Left ventricle myocardium inferior (tissue), 1 donor: Measurements from ENCODE around the gene IQCK. TPM values are rescaled to one million over a fixed set of nuclear protein-coding genes. Genes with fewer than 3 reads are reported as not detected.
A peak's percentile ranks its signal among the peaks of the same experiment; 100 is the strongest.

Experiments
- DNase-seq: peaks from one replicate; pipeline ENCODE4 v3.0.0-alpha.2; 2020
- H3K27ac ChIP-seq: fragments of 200-600 bp; replicated peaks from 2 replicates; pipeline ENCODE4 v1.8.0; 2021
- H3K27me3 ChIP-seq: fragments of 200-600 bp; 2 replicates; pipeline ENCODE4 v1.8.0; 2021; ENCODE audit warnings: low read depth
- H3K36me3 ChIP-seq: fragments of 200-600 bp; 2 replicates; pipeline ENCODE4 v1.8.0; 2021
- H3K4me1 ChIP-seq: fragments of 200-600 bp; 2 replicates; pipeline ENCODE4 v1.8.0; 2021
- H3K4me3 ChIP-seq: fragments of 200-600 bp; 2 replicates; pipeline ENCODE4 v1.8.0; 2021; ENCODE audit warnings: mild to moderate bottlenecking, moderate library complexity
- H3K9me3 ChIP-seq: fragments of 200-600 bp; replicated peaks from 2 replicates; pipeline ENCODE4 v1.8.0; 2021
- CTCF ChIP-seq: fragments of 200-600 bp; IDR thresholded peaks from 2 replicates; pipeline ENCODE4 v1.8.0; 2021; ENCODE audit warnings: antibody characterized with exemption, mild to moderate bottlenecking, borderline replicate concordance
- intact Hi-C: fragments of 100-400 bp; cut with micrococcal nuclease; formaldehyde crosslinking; loops from one replicate; pipeline ENCODE4 v1.11.0; 2022
- total RNA-seq: library from RNA; stranded (reverse); fragmentation: NEBNext Ultra II Directional; extraction: Animal tissue kit (Norgen Biotek cat#: 25700); gene quantifications from one replicate; pipeline ENCODE4 v1.2.1, GENCODE V29; 2021
- donor health status: DM: no; HTN: yes; CAD: no; lungs with severe emphysema.

IQCK gene
- total RNA-seq, 1 donor from 2014 or later = 6.0 TPM

- Histone ChIP-seq H3K4me1 (peaks cover 41% of the 10 kb centered on the region), H3K27me3 (no peaks in the 10 kb centered on the region), H3K4me3 (no peak overlapping the region), H3K36me3 (peaks cover 16% of the 10 kb centered on the region), H3K27ac (peak overlapping the region; percentile 35), H3K9me3 (peaks cover 20% of the 10 kb centered on the region)
- intact Hi-C loops = no loop called here
- no peak for DNase-seq
- no peak for TF ChIP-seq CTCF
Measured at GRCh38 chr16:19766554-19766884, 48.4 kb downstream of the IQCK start.

GRCh38 chr16:19766988-19767387 lies 48.9 kb downstream of the IQCK start:
- no peak overlapping the region for H3K4me3 ChIP-seq
- peaks cover 38% of the 10 kb centered on the region for H3K4me1 ChIP-seq
- intact Hi-C loops = no loop called here
- H3K27ac ChIP-seq = no peak overlapping the region
- H3K27me3 ChIP-seq = no peaks in the 10 kb centered on the region
- TF ChIP-seq CTCF = no peak
- DNase-seq = no peak
- H3K36me3 ChIP-seq = peaks cover 16% of the 10 kb centered on the region
- H3K9me3 ChIP-seq = peaks cover 20% of the 10 kb centered on the region

- peaks cover 16% of the 10 kb centered on the region for H3K36me3 ChIP-seq
- H3K27ac ChIP-seq = no peak overlapping the region
- no peak for TF ChIP-seq CTCF
- peaks cover 34% of the 10 kb centered on the region for H3K4me1 ChIP-seq
- intact Hi-C loops = no loop called here
- H3K27me3 ChIP-seq = no peaks in the 10 kb centered on the region
- no peak overlapping the region for H3K4me3 ChIP-seq
- DNase-seq = no peak
- H3K9me3 ChIP-seq = peaks cover 20% of the 10 kb centered on the region
Measured at GRCh38 chr16:19767497-19767896, 49.4 kb downstream of the IQCK start.

GRCh38 chr16:19769239-19769638 lies 51.2 kb downstream of the IQCK start:
- Histone ChIP-seq H3K9me3 (peaks cover 20% of the 10 kb centered on the region), H3K4me1 (peaks cover 28% of the 10 kb centered on the region), H3K27me3 (no peaks in the 10 kb centered on the region), H3K4me3 (no peak overlapping the region), H3K27ac (no peak overlapping the region), H3K36me3 (peaks cover 16% of the 10 kb centered on the region)
- intact Hi-C loops = no loop called here
- TF ChIP-seq CTCF = no peak
- DNase-seq = no peak

- Histone ChIP-seq H3K4me3 (no peak overlapping the region), H3K9me3 (peaks cover 20% of the 10 kb centered on the region), H3K27ac (no peak overlapping the region), H3K36me3 (peaks cover 16% of the 10 kb centered on the region), H3K27me3 (no peaks in the 10 kb centered on the region), H3K4me1 (peaks cover 17% of the 10 kb centered on the region)
- DNase-seq = no peak
- no peak for TF ChIP-seq CTCF
- intact Hi-C loops = no loop called here
Measured at GRCh38 chr16:19771040-19771439, 53.0 kb downstream of the IQCK start.

GRCh38 chr16:19771796-19772195 lies 53.7 kb downstream of the IQCK start:
- TF ChIP-seq CTCF = no peak
- Histone ChIP-seq H3K4me3 (no peak overlapping the region), H3K36me3 (peaks cover 16% of the 10 kb centered on the region), H3K27ac (no peak overlapping the region), H3K27me3 (no peaks in the 10 kb centered on the region), H3K9me3 (peaks cover 20% of the 10 kb centered on the region), H3K4me1 (peaks cover 11% of the 10 kb centered on the region)
- DNase-seq = no peak
- intact Hi-C loops = no loop called here
